Trophoblast cell (in vitro differentiated cells and primary cell): ENCODE data around the gene FAM3C.

ENCODE experiments used
- DNase-seq, 2 donors: peaks; one replicate each; pipeline ENCODE4 v3.0.0-alpha.2; 2016
- H2AFZ ChIP-seq: 2 replicates; pipeline ENCODE4 v1.6.1; 2013; ENCODE audit warnings: low read length, moderate library complexity, mild to moderate bottlenecking; ENCODE audit not compliant: insufficient read depth, poor library complexity
- H2AK5ac ChIP-seq: 2 replicates; pipeline ENCODE4 v1.6.1; 2013; ENCODE audit warnings: mild to moderate bottlenecking, low read length
- H2BK120ac ChIP-seq: 2 replicates; pipeline ENCODE4 v1.6.1; 2013; ENCODE audit warnings: low read length, mild to moderate bottlenecking, moderate library complexity; ENCODE audit not compliant: insufficient read depth, poor library complexity
- H2BK12ac ChIP-seq: 2 replicates; pipeline ENCODE4 v1.6.1; 2013; ENCODE audit warnings: mild to moderate bottlenecking, low read length, moderate library complexity
- H2BK5ac ChIP-seq: 2 replicates; pipeline ENCODE4 v1.6.1; 2013; ENCODE audit warnings: low read length, low read depth, moderate library complexity, mild to moderate bottlenecking; ENCODE audit not compliant: poor library complexity
- H3K14ac ChIP-seq: 2 replicates; pipeline ENCODE4 v1.6.1; 2013; ENCODE audit warnings: mild to moderate bottlenecking, low read length
- H3K18ac ChIP-seq: 2 replicates; pipeline ENCODE4 v1.6.1; 2013; ENCODE audit warnings: mild to moderate bottlenecking, low read length
- H3K23ac ChIP-seq: 2 replicates; pipeline ENCODE4 v1.6.1; 2013; ENCODE audit warnings: low read length
- H3K27ac ChIP-seq: 2 replicates; pipeline ENCODE4 v1.5.1; 2013; ENCODE audit warnings: low read depth, mild to moderate bottlenecking, inconsistent platforms, low read length, moderate library complexity
- H3K27me3 ChIP-seq: 2 replicates; pipeline ENCODE4 v1.6.1; 2013; ENCODE audit warnings: inconsistent platforms, mild to moderate bottlenecking, low read length, moderate library complexity; ENCODE audit not compliant: insufficient read depth
- H3K36me3 ChIP-seq, 2 experiments: 1 replicate in 1 of 2; 2 replicates in 1 of 2; pipeline ENCODE4 v1.6.1; 2013; ENCODE audit warnings: low read length in 2 of 2, mild to moderate bottlenecking in 2 of 2, moderate library complexity in 1 of 2; ENCODE audit not compliant: insufficient read depth in 2 of 2, control insufficient read depth in 1 of 2
- H3K4ac ChIP-seq: 2 replicates; pipeline ENCODE4 v1.6.1; 2013; ENCODE audit warnings: low read depth, mild to moderate bottlenecking, low read length, moderate library complexity
- H3K4me1 ChIP-seq, 2 experiments: 1 replicate in 1 of 2; 2 replicates in 1 of 2; pipeline ENCODE4 v1.6.1; 2013; ENCODE audit warnings: low read length in 2 of 2, mild to moderate bottlenecking in 2 of 2, moderate library complexity in 1 of 2; ENCODE audit not compliant: insufficient read depth in 2 of 2, control insufficient read depth in 1 of 2
- H3K4me2 ChIP-seq: 2 replicates; pipeline ENCODE4 v1.6.1; 2013; ENCODE audit warnings: inconsistent platforms, mild to moderate bottlenecking, low read length, moderate library complexity
- H3K4me3 ChIP-seq: 2 replicates; pipeline ENCODE4 v1.5.1; 2013; ENCODE audit warnings: mild to moderate bottlenecking, low read depth, low read length, inconsistent platforms
- H3K79me1 ChIP-seq: one replicate; pipeline ENCODE4 v1.6.1; 2013; ENCODE audit warnings: low read length
- H3K79me2 ChIP-seq: 2 replicates; pipeline ENCODE4 v1.6.1; 2013; ENCODE audit warnings: low read length, mild to moderate bottlenecking; ENCODE audit not compliant: control insufficient read depth, insufficient read depth, poor library complexity
- H3K9ac ChIP-seq: 2 replicates; pipeline ENCODE4 v1.6.1; 2013; ENCODE audit warnings: mild to moderate bottlenecking, low read length
- H3K9me3 ChIP-seq: 2 replicates; pipeline ENCODE4 v1.6.1; 2013; ENCODE audit warnings: low read depth, mild to moderate bottlenecking, control low read depth, inconsistent platforms, low read length; ENCODE audit not compliant: insufficient read depth
- H4K12ac ChIP-seq: 2 replicates; pipeline ENCODE4 v1.6.1; 2013; ENCODE audit warnings: low read depth, mild to moderate bottlenecking, low read length, moderate library complexity
- H4K8ac ChIP-seq: 2 replicates; pipeline ENCODE4 v1.6.1; 2013; ENCODE audit warnings: low read depth, mild to moderate bottlenecking, low read length, moderate library complexity
- H4K91ac ChIP-seq: one replicate; pipeline ENCODE4 v1.6.1; 2013; ENCODE audit warnings: low read depth, mild to moderate bottlenecking, low read length, moderate library complexity
- WGBS: extraction: QIAGEN DNeasy Blood & Tissue Kit; methylation state at CpG from one replicate; pipeline ENCODE4 v1.1.7; 2013; ENCODE audit warnings: missing lambda C conversion rate; ENCODE audit not compliant: insufficient read length, insufficient coverage; ENCODE audit errors: extremely low coverage; 5-methylcytosine and 5-hydroxymethylcytosine counted together

Gene FAM3C

DNA sequence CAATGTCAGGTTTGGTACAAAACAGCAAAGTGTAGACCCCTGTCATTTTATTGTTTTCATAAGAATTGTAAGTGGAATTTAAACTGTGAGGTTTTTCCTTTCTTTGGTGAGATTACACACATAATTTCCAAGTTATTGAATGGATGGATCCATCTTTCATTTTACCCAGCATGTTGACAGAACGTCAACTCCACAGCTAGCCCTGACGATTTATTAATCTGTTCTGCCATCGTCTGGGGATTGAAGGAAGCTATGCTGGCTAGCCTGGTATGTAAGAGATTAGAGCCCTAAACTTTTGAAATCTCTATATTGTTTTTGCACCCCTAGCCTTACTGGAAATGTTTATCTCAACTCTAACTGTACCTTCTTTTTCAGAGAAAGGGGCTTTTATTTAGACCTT is 58.7 kb downstream of the FAM3C start:
- no peaks in the 10 kb centered on the region for H3K27me3 ChIP-seq

DNA sequence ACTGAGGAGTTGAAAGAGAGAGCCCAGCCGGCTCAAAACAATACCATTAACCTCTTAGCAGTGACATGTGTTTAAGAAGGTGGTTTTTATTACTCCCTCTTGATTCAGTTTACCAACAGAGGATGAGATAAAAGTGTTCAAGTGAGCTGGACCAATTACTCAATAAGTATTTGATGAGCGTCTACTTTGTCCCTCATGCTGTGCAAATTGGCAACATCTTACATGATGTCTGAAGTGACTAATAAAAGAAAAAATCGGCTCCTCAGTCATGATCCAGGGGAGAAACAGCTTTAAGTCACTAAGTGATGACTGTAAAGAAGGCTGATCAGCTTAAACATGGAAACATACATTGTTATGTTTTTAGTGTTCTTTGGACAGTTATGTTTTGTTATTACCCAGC is 59.5 kb downstream of the FAM3C start:
- H3K4me1 ChIP-seq: no peaks in the 10 kb centered on the region
- no peak overlapping the region for H2AFZ ChIP-seq
- no peak overlapping the region for H3K9ac ChIP-seq
- DNase-seq: no peak
- no peak overlapping the region for H4K91ac ChIP-seq
- no peak overlapping the region for H3K27ac ChIP-seq
- H3K4me2 ChIP-seq: no peak overlapping the region
- H2AK5ac ChIP-seq: no peak overlapping the region
- H3K14ac ChIP-seq: no peak overlapping the region
- no peak overlapping the region for H3K4ac ChIP-seq
- H3K23ac ChIP-seq: no peak overlapping the region
- H3K4me3 ChIP-seq: no peak overlapping the region
- H3K79me1 ChIP-seq: no peaks in the 10 kb centered on the region
- H3K9me3 ChIP-seq: no peaks in the 10 kb centered on the region
- H3K79me2 ChIP-seq: no peaks in the 10 kb centered on the region
- no peaks in the 10 kb centered on the region for H3K36me3 ChIP-seq
- WGBS: no CpG with 5 or more reads among the region's 3 CpGs
- H2BK5ac ChIP-seq: no peak overlapping the region
- no peaks in the 10 kb centered on the region for H3K27me3 ChIP-seq
- H4K12ac ChIP-seq: no peak overlapping the region
- no peak overlapping the region for H3K18ac ChIP-seq
- no peak overlapping the region for H2BK12ac ChIP-seq
- no peak overlapping the region for H2BK120ac ChIP-seq
- H4K8ac ChIP-seq: no peak overlapping the region

More for the DNA sequence above, 58.7 kb downstream of the FAM3C start:
- H3K9ac ChIP-seq: no peak overlapping the region
- no peaks in the 10 kb centered on the region for H3K9me3 ChIP-seq
- no peak overlapping the region for H3K14ac ChIP-seq
- no peaks in the 10 kb centered on the region for H3K36me3 ChIP-seq
- no peak overlapping the region for H4K91ac ChIP-seq
- no peaks in the 10 kb centered on the region for H3K79me1 ChIP-seq
- no CpG with 5 or more reads among the region's 3 CpGs for WGBS
- no peak overlapping the region for H2BK120ac ChIP-seq
- DNase-seq: peak in 1 of 2 donors; percentile 23
- H3K4me1 ChIP-seq: no peaks in the 10 kb centered on the region
- H4K8ac ChIP-seq: no peak overlapping the region
- H3K18ac ChIP-seq: no peak overlapping the region
- no peak overlapping the region for H2AK5ac ChIP-seq
- no peak overlapping the region for H3K4me2 ChIP-seq
- no peak overlapping the region for H2AFZ ChIP-seq
- no peak overlapping the region for H3K27ac ChIP-seq
- H2BK5ac ChIP-seq: no peak overlapping the region
- H2BK12ac ChIP-seq: no peak overlapping the region
- no peak overlapping the region for H4K12ac ChIP-seq
- no peaks in the 10 kb centered on the region for H3K79me2 ChIP-seq
- H3K4me3 ChIP-seq: no peak overlapping the region
- no peak overlapping the region for H3K23ac ChIP-seq
- H3K4ac ChIP-seq: no peak overlapping the region

DNA sequence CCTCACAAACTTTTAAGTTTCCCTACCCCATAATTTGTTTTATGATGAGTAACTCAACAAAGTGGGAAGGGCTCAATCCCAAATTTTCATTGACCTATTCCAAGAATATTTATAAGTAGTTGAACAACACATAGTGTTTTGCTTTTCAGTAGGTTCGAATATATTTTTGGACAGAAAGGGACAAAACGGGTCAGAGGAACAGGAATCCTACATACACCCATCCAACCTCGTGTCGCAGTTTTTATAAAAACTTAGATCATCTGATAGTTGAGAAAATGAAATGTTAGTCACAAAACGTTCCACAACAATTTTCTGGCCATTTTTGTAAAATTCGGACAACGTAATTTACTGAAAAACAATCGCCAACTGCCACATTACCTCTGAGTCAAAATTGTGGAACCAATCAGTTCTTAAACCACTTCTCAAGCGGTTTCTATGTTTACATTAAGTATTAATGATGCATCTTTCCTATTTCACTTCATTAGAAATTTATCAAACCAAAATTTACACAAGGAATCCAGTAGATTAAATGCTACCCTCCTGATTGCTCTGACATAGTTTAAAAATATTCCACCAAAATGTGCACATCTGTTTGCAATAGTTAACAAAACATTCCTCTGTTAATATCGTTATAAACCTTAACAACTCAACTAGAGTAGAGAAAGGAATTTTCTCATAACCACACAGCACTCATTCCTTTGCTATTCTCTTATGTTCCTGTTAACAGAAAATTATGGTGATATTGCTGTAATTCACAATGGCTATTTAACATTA is 61.0 kb downstream of the FAM3C start:
- no peak overlapping the region for H2BK120ac ChIP-seq
- no peak overlapping the region for H2AK5ac ChIP-seq
- no peak overlapping the region for H2BK12ac ChIP-seq
- no peak overlapping the region for H2AFZ ChIP-seq
- H3K4ac ChIP-seq: no peak overlapping the region
- no peak overlapping the region for H2BK5ac ChIP-seq
- DNase-seq: no peak
- no peak overlapping the region for H3K14ac ChIP-seq
- no peak overlapping the region for H4K91ac ChIP-seq
- H3K18ac ChIP-seq: no peak overlapping the region
- H3K79me1 ChIP-seq: no peaks in the 10 kb centered on the region
- no peak overlapping the region for H4K8ac ChIP-seq
- peaks cover 4 to 5% of the 10 kb centered on the region in 2 experiments for H3K4me1 ChIP-seq
- H4K12ac ChIP-seq: no peak overlapping the region
- H3K4me3 ChIP-seq: no peak overlapping the region
- no peaks in the 10 kb centered on the region for H3K36me3 ChIP-seq
- H3K4me2 ChIP-seq: no peak overlapping the region
- H3K9ac ChIP-seq: no peak overlapping the region
- no peaks in the 10 kb centered on the region for H3K9me3 ChIP-seq
- no peak overlapping the region for H3K23ac ChIP-seq
- no CpG with 5 or more reads among the region's 10 CpGs for WGBS
- H3K79me2 ChIP-seq: no peaks in the 10 kb centered on the region
- peaks cover 5% of the 10 kb centered on the region for H3K27me3 ChIP-seq
- no peak overlapping the region for H3K27ac ChIP-seq

DNA sequence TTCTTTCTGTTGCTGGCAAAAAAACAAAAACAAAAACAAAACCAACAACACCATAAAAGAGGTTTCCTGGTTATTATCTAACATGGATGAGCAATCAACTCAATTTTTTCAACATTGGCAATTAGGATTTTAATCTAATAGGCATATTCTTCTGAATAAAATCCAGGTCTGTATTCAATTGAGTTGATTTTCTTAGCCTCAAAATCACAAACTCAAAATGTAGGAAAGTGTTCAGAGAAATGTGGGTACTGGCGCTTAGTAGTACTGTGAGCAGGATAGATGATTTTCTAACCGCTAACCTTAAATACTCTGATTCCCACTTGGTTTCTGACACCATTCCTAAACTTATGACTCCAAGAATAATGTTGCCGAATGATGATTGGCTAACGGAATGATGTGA is 61.7 kb downstream of the FAM3C start:
- no CpG with 5 or more reads among the region's 4 CpGs for WGBS

More for the DNA sequence above, 61.7 kb downstream of the FAM3C start:
- Histone ChIP-seq H3K14ac (no peak overlapping the region), H3K23ac (no peak overlapping the region), H3K4me1 (peaks cover 9% of the 10 kb centered on the region in 2 experiments), H3K9me3 (peaks cover under 1% of the 10 kb centered on the region), H2AFZ (no peak overlapping the region), H2BK5ac (no peak overlapping the region), H3K4ac (no peak overlapping the region), H2AK5ac (no peak overlapping the region), H4K91ac (no peak overlapping the region), H3K27me3 (peaks cover 11% of the 10 kb centered on the region), H3K27ac (no peak overlapping the region), H2BK12ac (no peak overlapping the region), H3K4me2 (no peak overlapping the region), H3K79me1 (no peaks in the 10 kb centered on the region), H3K79me2 (no peaks in the 10 kb centered on the region), H3K18ac (no peak overlapping the region), H3K9ac (no peak overlapping the region), H4K12ac (no peak overlapping the region), H3K4me3 (no peak overlapping the region), H3K36me3 (no peaks in the 10 kb centered on the region), H4K8ac (no peak overlapping the region), H2BK120ac (no peak overlapping the region)
- no peak for DNase-seq
